Upper lobe of left lung (tissue), 4 donors: ENCODE data around the gene BPIFA3.

Source experiments
- CTCF ChIP-seq, 6 experiments: fragments of 450-650 bp in 4 of 6; fragments of 200-600 bp in 2 of 6; sonication (generic) in 2 of 6; IDR thresholded peaks; one replicate each; pipeline ENCODE4 v1.5.1; 2016 to 2019; ENCODE audit warnings: antibody characterized with exemption in 6 of 6
- POLR2A ChIP-seq, 4 donors: fragments of 450-650 bp; IDR thresholded peaks; one replicate each; pipeline ENCODE4 v1.5.1; 2016 to 2017; ENCODE audit warnings: antibody characterized with exemption in 4 of 4, mild to moderate bottlenecking in 2 of 4

GRCh38 chr20:33263784-33264183 lies 46.6 kb downstream of the BPIFA3 start:
- TF ChIP-seq CTCF (IDR thresholded peaks at IDR 0.05): no peak
- no peak for TF ChIP-seq POLR2A (IDR thresholded peaks at IDR 0.05)
